ENCODE data around the gene FBLN7. TPM values are rescaled to one million over a fixed set of nuclear protein-coding genes. Genes with fewer than 3 reads are reported as not detected.
"Not testable (repeated sequence)": the region's sequence is repeated elsewhere in the genome, so short reads cannot be mapped to it uniquely, and the experiment has no call there.

The FBLN7 gene
- polyA plus RNA-seq, 1 experiment: 3.7 TPM

DNA sequence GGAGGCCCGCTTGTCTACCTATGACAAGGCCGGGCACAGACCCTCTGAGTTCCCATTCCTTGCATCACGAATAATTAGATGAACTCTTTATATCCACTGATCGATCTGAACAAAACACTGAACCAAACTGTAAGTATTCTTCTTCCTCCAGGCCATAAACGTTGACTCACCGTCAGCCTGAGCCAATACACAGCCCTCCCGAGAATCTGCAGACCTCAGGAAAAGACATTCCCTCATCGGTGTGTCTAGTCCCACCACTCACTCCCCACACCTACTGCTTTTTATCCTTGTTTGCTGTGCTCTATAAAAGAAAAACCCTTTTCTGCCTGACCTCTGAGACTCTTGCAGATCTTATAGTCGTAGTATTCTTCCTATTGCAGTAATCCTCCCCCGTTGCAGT is 42.1 kb upstream of the FBLN7 start:
- POLR2A ChIA-PET: interaction anchor here (0.8 kb wide), 1 partner anchor 78 kb away, joined by 3 read pairs; no protein-coding TSS in a partner anchor
- H3K4me3 ChIP-seq (ENCODE audit: low read depth, low read length): no peak overlapping the region
- TF ChIP-seq, protein P1, sequence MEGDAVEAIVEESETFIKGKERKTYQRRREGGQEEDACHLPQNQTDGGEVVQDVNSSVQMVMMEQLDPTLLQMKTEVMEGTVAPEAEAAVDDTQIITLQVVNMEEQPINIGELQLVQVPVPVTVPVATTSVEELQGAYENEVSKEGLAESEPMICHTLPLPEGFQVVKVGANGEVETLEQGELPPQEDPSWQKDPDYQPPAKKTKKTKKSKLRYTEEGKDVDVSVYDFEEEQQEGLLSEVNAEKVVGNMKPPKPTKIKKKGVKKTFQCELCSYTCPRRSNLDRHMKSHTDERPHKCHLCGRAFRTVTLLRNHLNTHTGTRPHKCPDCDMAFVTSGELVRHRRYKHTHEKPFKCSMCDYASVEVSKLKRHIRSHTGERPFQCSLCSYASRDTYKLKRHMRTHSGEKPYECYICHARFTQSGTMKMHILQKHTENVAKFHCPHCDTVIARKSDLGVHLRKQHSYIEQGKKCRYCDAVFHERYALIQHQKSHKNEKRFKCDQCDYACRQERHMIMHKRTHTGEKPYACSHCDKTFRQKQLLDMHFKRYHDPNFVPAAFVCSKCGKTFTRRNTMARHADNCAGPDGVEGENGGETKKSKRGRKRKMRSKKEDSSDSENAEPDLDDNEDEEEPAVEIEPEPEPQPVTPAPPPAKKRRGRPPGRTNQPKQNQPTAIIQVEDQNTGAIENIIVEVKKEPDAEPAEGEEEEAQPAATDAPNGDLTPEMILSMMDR (IDR thresholded peaks at IDR 0.05; ENCODE audit: insufficient read depth, low read depth, low read length): no peak
- no peaks in the 10 kb centered on the region for H3K27me3 ChIP-seq (ENCODE audit: control insufficient read depth, insufficient read depth, low read length)
- no peak for DNase-seq (ENCODE audit: low read depth)
- peaks cover 8% of the 10 kb centered on the region for H3K36me3 ChIP-seq (ENCODE audit: control insufficient read depth, insufficient read depth, low read length)
- CTCF ChIA-PET: interaction anchor here (0.8 kb wide), 1 partner anchor 208 kb away, joined by 3 read pairs; no protein-coding TSS in a partner anchor

DNA sequence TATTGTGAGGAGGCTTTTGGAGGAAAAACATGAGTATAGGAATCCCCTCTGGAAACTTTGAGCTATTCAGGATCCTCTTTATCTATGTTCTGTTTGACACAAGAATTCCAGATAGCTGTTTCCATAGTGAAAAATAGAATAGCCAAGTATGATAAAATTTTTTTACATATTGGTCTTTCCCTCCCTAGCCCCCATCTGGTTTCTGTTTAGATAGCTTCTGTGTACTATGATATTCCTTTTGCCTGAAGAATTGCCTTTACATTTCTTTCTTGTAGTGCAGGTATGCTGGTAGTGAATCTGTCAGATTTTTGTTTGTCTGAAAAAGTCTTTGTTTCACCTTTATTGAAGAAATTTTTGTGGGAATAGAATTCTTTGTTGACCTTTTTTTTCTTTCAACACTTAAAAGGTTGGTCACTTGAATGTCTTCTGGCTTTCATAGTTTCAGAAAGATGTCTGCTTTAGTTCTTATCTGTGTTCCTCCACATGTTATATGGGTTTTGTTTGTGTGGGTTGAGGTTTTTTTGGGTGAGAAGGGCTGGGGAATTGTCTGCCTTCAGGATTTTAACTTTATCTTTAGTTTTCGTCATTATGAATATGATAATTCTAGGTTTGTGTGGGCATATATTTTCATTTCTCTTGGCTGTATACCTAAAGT is 29.9 kb upstream of the FBLN7 start:
- ChIA-PET CTCF (interaction anchor here (1.2 to 1.5 kb wide), 2 partner anchors 13 to 25 kb away, joined by 3 to 11 read pairs; no protein-coding TSS in a partner anchor), POLR2A (no interaction called here)
- TF ChIP-seq, protein P1 (IDR thresholded peaks at IDR 0.05; ENCODE audit: insufficient read depth, low read depth, low read length): no peak
- no peak overlapping the region for H3K4me3 ChIP-seq (ENCODE audit: low read depth, low read length)
- H3K36me3 ChIP-seq (ENCODE audit: control insufficient read depth, insufficient read depth, low read length): peaks cover 7% of the 10 kb centered on the region; the same call in 1 of the 2 replicates
- H3K27me3 ChIP-seq (ENCODE audit: control insufficient read depth, insufficient read depth, low read length): no peaks in the 10 kb centered on the region
- no peak for DNase-seq (ENCODE audit: low read depth)

DNA sequence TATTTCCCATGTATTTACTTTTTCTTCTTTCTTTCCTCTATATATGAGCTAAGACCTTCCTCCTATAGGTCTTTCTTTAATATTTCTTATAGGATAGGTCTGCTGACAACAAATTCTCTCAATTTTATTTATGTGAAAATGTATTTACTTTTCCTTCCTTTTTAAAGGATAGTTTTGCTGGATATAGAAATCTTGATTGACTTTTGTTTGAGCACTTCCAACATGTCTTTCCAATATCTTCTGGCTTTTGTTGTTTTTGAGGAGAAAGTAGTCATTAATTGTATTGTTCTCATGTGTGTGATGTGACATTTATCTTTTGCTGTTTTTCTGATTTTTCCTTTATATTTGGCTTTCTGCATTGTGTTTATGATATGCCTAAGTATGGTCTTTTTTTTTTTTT is 28.9 kb upstream of the FBLN7 start:
- CTCF ChIA-PET: interaction anchor here (0.6 to 1.5 kb wide), 3 partner anchors 12 to 60 kb away, joined by 3 to 11 read pairs (median 3); no protein-coding TSS in a partner anchor
- DNase-seq (ENCODE audit: low read depth): no peak
- Histone ChIP-seq H3K27me3 (ENCODE audit: control insufficient read depth, insufficient read depth, low read length) (no peaks in the 10 kb centered on the region), H3K4me3 (ENCODE audit: low read depth, low read length) (no peak overlapping the region), H3K36me3 (ENCODE audit: control insufficient read depth, insufficient read depth, low read length) (peaks cover 8% of the 10 kb centered on the region; the same call in 1 of the 2 replicates)
- TF ChIP-seq, protein P1 (IDR thresholded peaks at IDR 0.05; ENCODE audit: insufficient read depth, low read depth, low read length): no peak
- POLR2A ChIA-PET: no interaction called here

DNA sequence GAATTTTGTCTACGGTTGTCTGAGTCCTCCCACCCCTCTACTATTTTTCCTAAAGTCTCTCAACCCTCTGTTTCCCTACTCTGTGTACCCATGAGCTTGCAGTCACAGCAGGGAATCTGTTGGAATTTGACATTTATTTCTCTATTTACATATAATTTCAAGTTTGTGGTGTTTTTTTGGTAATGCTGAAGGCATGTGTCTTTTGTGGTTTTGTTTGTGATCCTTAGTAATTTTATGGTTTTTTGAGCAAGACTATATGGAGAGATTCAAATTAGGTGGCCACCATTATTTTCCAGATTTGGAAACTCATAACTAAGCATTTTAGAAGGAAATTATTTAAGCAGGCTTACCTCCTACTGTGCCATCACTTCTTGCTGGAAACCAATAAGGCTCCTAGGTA is 27.2 kb upstream of the FBLN7 start:
- no peaks in the 10 kb centered on the region for H3K27me3 ChIP-seq (ENCODE audit: control insufficient read depth, insufficient read depth, low read length)
- DNase-seq (ENCODE audit: low read depth): no peak
- CTCF ChIA-PET: interaction anchor here (0.8 to 1.3 kb wide), 2 partner anchors 23 to 31 kb away, joined by 3 read pairs; no protein-coding TSS in a partner anchor
- POLR2A ChIA-PET: no interaction called here
- H3K4me3 ChIP-seq (ENCODE audit: low read depth, low read length): no peak overlapping the region
- peaks cover 8% of the 10 kb centered on the region; the same call in 1 of the 2 replicates for H3K36me3 ChIP-seq (ENCODE audit: control insufficient read depth, insufficient read depth, low read length)
- TF ChIP-seq, protein P1 (IDR thresholded peaks at IDR 0.05; ENCODE audit: insufficient read depth, low read depth, low read length): no peak

DNA sequence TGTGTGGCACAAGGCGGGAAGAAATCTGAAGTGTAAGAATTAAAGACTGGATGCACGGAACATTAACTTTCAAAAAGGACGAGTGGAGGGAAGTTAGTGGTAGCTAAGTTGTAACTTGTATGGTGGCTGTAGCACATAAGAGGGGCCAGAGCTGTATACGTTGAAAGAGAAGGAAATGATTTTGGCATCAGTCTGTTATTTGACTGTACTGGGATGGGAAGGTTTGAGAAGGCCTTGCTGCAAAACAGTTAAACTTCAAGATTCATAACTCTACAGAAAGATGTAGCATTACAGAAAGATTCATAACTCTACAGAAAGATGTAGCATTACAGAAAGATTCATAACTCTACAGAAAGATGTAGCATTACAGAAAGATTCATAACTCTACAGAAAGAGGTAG is 24.8 kb upstream of the FBLN7 start:
- DNase-seq (ENCODE audit: low read depth); H3K27me3 ChIP-seq (ENCODE audit: control insufficient read depth, insufficient read depth, low read length); H3K36me3 ChIP-seq (ENCODE audit: control insufficient read depth, insufficient read depth, low read length); H3K4me3 ChIP-seq (ENCODE audit: low read depth, low read length); POLR2A ChIA-PET: not testable (repeated sequence)
- CTCF ChIA-PET: interaction anchor here (0.9 kb wide), 1 partner anchor 147 kb away, joined by 3 read pairs; no protein-coding TSS in a partner anchor
